HG03139 (cell line): ENCODE data around the gene SNX22.
"Not testable (repeated sequence)": the region's sequence is repeated elsewhere in the genome, so short reads cannot be mapped to it uniquely, and the experiment has no call there.

ENCODE experiments used
- ATAC-seq: cut with Tn5 transposase; IDR thresholded peaks from one replicate; pipeline ENCODE4 v1.9.1; 2021; ENCODE audit not compliant: unreplicated experiment

The SNX22 gene

DNA sequence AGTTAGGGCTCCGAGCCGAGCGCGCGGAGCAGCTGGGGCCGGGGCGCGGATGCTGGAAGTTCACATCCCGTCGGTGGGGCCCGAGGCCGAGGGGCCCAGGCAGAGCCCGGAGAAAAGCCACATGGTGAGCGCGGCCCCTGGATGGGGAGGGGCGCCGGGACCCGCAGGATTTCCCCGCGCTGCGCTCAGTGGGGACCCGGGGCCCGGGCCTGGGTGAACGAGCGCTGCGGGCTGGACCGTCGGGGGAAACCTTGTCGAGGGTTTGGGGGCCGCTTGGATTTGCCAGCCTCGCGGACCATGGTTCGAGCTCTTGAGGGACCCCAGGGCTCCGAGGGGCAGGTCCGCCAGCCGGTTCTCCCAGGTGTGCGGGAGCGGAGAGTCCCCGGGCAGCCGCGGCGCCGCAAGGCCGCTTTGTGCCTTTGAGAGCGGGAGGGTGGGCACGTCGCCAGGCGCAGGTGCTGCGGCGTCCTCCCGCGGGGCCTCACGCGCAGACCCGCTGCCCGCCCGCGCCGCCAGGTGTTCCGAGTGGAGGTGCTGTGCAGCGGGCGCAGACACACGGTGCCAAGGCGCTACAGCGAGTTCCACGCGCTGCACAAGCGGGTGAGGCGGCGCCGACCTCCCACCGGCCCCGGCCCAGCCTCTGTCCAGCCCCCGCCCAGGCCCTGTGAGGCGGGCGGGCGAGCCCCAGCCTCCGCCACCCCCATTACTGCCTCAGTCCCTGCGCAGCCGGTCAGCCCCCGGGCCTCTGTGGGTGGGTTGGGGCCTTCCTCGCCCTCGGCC is at the start of gene SNX22:
Gene SNX22 (plus strand): TSS at position 5 of the 780 bp plus-strand sequence. CDS start 45 bp downstream, at position 50.
- peak; percentile 1 for ATAC-seq

DNA sequence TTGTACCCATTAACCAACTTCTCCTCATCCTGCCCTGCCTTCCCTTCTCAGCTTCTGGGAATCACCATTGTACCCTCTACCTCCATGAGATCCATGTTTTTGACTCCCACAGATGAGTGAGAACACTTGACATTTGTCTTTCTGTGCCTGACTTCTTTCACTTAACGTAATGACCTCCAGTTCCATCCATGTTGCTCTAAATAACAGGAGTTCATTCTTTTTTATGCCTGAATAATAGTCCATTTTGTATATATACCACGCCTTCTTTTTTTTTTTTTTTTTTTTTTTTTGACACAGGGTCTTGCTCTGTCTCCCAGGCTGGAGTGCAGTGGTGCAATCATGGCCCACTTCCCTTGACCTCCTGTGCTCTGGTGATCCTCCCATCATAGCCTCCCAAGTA is 49.0 kb upstream of the SNX22 start:
- ATAC-seq = no peak

DNA sequence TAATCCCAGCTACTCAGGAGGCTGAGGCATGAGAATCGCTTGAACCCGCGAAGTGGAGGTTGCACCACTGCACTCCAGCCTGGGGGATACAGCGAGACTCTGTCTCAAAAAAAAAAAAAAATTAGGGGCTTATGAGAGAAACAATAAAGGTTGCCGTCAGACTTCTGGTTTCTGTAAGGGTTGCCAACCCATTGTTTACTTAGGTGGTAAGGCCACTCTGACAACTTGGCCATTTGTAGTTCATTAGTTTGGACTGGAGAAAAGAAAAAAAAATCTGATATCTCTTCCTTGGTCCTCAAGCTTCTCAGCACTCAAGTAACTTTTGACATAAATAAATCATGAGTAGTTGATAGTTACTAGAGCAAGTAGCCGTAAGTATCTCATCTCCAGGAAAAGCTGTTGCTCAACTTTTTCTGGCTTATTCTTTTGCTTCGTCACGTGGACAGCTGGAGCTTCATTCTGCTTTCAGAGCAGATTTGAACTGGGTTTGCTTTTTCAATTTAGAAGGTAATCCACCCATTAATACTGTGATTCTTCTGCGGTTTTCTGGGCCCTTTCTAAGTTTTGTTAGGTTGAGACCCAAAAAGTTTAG is 46.3 kb upstream of the SNX22 start:
- ATAC-seq = no peak

DNA sequence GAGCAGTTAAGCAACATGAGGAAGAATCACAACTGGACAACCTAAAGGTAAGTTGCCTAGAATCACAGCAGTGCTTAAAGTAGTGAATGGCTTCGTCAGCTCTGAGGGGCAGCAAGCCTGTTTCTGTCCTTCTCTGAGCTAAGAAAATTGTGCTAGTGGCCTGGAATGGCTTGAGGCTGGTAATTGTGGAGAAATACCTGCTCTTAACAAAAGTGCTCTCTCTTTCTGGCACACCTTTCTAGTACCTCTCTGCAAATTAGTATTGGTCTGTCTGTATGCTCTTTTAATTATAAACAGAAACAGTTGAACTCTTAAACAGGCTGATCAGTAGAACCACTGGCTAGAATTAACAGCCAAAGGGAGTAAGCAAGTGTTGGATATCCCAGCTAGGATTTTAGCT is 44.2 kb upstream of the SNX22 start:
- ATAC-seq = no peak

DNA sequence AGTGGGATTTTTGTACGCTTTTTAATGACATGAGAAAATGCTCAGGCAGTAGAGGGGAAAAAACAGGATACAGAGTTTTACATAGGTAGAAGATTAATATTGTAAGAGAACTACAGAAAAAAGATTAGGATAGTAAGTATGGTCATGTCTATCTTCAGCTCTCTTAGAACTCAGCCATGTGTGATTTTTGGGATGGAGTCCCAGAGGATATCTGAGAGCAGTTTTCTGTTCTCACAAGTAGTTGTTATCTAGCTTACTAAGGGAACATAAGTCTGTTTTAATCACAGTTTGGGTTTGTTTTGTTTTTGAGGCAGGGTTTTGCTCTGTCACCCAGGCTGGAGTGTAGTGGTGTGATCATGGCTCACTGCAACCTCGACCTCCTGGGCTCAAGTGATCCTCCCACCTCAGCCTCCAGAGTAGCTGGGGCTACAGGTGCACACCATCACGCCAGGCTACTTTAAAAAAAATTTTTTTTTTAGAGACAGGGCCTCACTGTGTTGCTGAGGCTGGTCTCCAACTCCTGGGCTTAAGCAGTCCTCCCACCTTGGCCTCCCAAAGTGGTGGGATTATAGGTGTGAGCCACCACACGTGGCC is 41.3 kb upstream of the SNX22 start:
- not testable (repeated sequence) for ATAC-seq

DNA sequence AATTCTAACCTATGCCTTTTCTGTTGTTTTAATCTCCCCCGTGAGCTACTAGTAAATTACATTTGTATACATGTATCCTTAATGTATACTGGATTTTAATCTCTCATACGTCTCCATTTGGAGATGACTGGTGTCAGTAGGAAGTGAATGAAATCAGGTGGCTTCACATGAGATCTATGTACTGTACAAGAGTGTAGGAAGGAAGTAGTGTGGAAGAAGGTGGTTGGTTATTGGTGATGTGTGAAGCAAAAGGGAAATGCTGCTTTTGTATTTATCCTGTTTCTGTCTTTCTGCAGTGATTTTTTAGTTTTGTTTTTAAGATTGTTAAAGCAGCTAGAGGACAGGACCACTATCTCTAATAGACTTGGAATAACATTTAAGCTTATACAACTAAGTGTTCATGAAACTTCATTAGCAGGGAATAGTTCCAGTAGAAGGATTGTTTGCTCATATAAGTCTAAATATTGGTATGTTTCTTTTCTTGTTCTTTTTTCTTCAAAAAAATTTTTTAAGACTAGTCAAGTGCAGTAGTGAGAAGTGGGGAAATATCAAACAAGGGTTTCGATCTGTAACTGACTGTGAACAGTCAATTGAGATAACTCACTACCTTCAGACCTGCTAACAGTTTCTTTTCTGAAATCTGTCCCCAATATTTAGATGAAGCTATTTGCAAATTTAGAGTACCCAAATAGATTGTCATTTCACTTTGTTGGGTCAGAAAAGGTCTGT is 40.4 kb upstream of the SNX22 start:
- no peak for ATAC-seq

- no peak for ATAC-seq
These were observed 39.9 kb upstream of the SNX22 start for GRCh38 chr15:64111679-64112050.

DNA sequence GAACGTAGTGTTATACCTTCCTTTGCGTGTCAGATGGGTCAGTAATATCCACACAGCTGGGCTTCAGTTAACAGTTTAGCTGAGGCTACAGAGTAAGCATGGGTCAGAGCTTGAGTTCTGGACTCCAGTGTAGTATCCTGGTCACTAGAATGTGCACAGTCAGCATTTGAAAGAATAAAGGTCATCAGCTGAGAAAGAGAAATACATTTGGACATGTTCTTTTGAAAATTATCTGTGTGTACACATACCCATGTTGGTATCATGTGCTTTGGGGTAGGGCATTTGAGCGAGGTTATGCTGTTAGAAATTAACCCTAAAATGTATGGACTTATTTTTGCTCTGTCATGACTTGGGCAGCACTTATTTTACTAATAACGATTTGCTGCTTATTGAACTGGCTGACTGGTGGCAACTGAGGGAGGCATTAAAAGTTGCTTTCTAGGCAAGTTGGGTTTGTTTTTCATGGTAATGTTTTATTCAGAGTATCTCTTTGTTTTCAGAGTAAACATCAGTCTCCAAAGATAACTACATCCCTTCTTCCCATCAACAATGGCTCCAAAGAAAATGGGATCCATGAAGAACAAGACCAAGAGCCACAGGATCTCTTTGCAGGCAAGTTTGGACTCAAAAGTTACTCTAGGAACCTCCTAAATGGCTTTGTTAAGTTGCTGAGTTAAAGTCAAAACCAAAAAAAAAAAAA is 39.3 kb upstream of the SNX22 start:
- ATAC-seq = no peak

DNA sequence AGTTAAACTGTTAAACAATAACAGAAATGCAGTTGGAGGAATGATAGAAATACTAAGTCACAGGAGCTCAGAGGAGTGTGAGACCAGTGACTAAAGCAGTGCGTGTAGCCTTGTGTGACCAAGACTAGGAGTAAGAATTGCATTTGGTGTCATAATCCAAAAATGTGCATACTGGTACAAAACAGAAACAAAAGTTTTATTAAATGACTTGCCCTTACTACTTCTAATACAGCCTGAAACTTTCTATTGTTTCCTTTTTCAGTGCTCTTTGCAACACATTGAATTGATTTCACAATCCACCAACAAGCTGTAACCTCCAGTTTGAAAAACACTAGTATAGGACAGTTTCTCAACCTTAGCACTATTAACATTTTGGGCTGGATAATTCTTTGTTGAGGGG is 38.6 kb upstream of the SNX22 start:
- ATAC-seq = no peak

DNA sequence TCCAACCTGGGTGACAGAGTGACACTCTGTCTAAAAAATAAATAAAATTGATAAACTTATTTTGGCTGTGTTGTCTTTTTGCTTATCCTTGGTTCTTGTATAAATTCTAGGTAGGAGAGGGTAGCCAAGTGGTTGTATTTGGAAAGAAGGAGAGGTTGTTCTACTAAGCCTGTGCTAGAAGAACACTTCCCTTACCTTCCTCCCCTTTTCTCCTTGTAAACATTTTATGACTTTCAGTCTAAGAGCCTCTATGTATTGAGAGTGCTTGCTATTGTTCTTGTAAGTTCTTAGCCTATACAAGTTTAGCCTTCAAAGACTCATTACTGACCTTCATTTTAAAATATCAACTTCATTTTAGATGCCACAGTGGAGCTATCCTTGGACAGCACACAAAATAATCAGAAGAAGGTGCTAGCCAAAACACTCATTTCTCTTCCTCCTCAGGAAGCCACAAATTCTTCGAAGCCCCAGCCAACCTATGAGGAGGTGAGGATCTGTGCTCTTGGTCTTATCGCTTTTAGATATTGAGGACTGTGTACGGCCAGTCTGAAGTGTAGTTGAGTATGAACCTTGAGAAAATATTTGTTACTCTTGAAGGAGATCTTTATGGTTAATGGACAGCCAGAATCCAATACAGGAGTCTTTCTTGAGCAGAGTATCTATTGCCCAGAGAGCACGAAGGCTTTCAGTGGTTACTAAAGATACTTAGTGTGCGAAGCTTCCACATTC is 33.6 kb upstream of the SNX22 start:
- no peak for ATAC-seq

GRCh38 chr15:64120322-64120721 is 31.2 kb upstream of the SNX22 start:
- not testable (repeated sequence) for ATAC-seq

GRCh38 chr15:64121614-64122013 is 29.9 kb upstream of the SNX22 start:
- ATAC-seq = no peak

DNA sequence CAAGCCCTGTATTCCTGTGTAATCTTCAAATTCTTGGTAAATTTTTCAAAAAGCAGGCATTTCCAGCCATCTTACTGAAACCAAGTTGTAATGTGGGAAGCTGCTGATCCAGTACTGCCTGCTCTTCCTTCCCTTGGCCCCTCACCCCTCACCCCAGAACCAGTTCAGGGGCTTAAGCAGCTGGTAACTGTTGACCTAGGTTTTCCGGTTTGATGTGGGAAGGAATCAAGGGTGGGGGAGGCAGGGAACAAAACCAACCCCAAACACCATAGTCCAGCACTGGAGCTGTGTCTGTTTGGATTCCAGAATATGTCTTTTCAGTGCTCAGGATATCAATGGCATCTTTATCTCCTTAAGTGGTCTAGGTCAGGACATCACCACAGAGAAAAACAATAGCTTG is 29.1 kb upstream of the SNX22 start:
- no peak for ATAC-seq

DNA sequence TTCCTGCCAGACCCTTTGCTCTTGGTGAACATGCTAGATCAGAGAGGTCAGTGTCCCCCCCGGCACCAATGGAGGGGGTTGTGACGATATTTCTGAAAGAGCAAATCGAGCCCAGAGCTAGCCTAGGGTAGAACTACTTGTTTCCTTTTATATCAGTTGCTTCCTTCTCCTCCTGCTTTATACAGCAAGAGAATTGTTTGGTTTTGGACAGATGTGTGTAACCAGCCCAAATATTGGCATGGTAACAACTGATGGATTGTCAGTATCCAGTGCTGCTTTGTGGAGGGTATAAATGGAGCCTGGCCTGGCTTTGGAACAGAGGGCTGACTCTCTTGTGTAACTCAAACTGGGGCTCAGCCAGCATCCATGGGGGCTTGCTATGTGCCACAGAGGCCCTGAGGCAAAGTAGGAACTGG is 28.6 kb upstream of the SNX22 start:
- ATAC-seq = no peak

GRCh38 chr15:64125978-64126377 is 25.6 kb upstream of the SNX22 start:
- no peak for ATAC-seq

DNA sequence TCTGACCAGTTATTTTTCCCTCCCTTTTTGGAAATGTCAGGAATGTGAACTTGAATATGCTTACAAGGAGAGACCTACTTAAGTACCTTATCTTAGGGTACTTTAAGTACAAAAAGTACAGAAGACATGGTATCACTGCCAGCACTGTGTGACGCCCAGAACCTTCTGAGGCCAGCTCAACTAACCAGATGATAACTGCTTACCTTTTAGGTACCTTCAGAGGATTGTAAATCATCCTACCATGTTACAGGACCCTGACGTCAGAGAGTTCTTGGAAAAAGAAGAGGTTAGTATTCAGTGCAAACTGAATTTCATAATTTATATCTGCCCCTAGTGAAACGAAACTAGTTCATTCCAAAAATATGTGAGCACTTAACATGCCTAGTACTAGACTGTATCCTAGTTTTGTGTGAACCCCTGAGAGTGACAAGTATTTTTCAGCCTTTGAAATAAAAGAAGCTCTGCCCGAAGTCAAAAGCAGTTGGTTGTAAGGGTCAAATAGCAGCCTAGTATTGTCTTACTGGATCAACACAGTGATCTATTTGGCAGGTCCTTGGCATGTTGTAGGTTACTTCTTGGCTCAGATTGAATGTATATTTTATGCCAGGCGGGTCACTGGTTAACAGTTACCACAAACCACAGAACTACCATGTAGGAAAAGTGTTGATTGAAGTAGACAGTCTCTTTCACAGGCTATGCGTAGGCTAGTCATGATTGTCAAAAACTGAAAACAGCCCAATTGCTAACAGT is 23.8 kb upstream of the SNX22 start:
- no peak for ATAC-seq

DNA sequence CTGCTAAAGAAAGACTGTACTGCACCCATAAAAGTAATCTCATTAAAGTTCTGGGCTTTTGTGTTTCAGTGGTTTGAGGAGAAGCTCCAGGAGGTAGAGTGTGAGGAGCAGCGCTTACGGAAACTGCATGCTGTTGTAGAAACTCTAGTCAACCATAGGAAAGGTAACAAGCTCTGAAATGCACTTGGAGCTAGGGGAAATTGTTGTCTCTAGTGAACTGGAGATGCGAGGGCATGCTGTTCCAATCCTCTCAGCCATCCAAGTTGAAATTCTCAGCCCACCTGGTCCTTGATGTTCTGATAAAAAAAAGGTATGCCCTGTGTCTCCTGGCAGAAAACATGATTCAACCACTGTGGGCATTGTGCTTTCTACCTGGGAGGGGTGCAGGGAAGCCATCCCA is 21.4 kb upstream of the SNX22 start:
- ATAC-seq = no peak

- no peak for ATAC-seq
These were observed 20.0 kb upstream of the SNX22 start for GRCh38 chr15:64131547-64131946.

- ATAC-seq = no peak
These were observed 19.3 kb upstream of the SNX22 start for GRCh38 chr15:64132217-64132616.
